CD4-positive, alpha-beta T cell treated with Interleukin-4 for 1 hour (primary cell): ENCODE results near the gene IQUB.
"Not testable (repeated sequence)": the region's sequence is repeated elsewhere in the genome, so short reads cannot be mapped to it uniquely, and the experiment has no call there.

Experiments used
- DNase-seq, 2 donors: peaks; one replicate each; pipeline ENCODE4 v3.0.0-alpha.2; 2020 to 2022

IQUB gene

DNA sequence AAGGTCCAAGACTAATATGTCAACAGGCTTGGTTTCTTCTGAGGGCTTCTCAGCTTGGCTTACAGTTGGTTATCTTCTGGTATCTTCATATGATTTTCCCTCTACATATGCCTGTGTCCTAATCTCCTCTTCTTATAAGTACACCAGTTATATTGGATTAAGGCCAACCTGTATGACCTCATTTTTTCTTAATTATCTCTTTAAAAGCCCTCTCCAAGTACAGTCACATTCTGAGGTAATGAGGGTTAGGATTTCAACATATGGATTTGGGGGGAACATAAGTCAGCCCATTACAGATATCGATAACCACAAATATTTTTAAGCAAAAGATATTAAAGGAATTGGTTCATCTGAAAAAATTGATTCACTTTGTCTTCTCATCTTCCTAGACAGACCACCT lies 49.2 kb downstream of the IQUB start:
- no peak for DNase-seq

GRCh38 chr7:123484199-123484598 lies 50.2 kb downstream of the IQUB start:
- no peak for DNase-seq

DNA sequence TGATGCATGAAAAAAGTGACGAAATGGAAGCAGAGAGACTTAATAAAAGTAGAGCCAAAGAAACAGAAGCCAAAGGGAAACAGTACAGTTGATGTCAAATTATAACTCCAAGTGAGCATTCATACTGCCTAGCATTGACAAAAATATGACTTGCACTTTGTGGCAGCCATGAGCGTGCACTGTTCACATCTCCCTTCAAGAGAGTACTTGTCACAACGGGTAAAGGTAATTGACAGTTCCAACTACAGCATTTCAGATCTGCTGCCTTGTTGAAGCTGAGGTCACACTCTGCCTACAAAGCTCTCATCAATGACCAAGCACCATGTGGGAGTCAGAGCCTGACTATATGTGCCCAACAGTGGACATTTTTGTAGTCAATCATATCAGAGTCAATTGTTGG lies 54.3 kb downstream of the IQUB start:
- DNase-seq = no peak

GRCh38 chr7:123478056-123478455 lies 56.3 kb downstream of the IQUB start:
- DNase-seq = not testable (repeated sequence)

DNA sequence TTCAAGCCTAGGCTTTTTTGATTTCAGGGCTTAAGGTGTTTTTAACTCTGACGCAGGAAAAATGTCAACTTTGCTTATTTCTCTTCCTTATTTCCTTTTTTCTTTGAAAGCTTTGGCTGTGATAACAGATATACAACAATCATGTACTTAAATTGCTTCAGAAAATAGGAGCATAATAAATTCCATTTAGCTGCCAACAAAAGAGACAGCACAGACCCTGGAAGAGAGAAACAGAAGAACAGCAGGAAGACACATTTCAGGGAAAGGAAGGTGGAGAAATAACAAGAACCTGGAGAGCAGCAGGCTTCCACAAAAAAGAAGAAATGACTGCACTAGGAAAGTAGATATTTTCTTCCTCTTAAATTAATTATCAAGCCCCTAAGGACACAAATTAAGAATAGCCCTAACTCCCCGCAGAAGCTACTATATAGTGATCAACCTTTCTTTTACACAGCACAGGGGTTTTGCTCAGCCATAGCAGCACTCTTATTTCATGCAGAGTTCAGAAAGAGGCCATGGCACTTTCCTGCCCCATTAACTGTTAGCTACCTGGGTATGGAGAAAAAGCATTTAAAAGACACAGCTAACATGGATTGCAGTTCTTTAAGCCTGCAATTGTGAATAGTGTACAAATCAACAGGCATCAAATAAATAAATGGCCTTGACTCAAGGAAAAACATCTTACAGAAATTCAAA lies 61.5 kb downstream of the IQUB start:
- no peak for DNase-seq

GRCh38 chr7:123472327-123472726 lies 62.1 kb downstream of the IQUB start:
- DNase-seq = no peak

DNA sequence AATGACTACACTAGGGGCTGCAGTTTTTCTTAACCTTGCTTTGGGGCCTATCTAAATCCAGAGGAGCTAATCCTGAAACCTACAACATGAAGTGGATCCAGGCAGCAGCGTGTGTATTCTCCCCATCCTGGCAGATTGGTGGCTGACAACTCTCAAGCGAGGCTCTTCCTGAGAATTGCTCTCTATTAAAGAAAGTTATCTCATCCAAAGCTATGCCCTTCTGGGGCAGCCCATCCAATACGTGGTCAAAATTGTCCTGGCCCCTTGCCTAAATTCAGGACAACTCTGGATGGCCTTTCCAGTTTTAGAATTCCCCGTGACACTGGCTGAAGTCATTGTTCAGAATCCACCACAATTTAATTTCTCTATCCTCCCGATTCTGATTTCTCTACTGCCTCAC lies 66.1 kb downstream of the IQUB start:
- DNase-seq = no peak

- no peak for DNase-seq
Measured at GRCh38 chr7:123463890-123464289, 70.5 kb downstream of the IQUB start.

GRCh38 chr7:123460616-123461015 lies 73.8 kb downstream of the IQUB start:
- DNase-seq = no peak

DNA sequence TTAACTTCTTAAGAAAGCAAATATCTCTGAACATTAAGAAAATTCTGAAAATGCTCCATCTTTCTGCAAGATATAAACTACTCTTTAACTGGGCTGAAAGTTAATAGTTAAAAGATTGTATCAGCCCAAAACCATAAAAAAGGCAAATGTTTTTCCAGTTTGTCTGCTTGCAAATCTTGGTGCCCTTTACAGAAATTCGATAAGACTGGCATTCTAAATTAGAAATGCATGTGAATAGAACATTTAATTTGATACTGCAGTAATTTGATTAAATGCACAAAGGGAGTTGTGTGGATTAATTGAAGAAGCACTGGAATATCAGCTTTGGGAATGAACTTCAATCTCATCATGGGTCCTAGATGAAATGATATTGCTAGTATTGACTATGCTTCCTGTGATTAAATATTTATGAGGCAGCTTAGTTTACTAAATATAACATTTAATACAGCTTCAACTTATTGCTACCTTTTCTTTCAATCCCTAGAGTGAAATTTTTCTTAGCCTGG lies 78.4 kb downstream of the IQUB start:
- DNase-seq = no peak

- no peak for DNase-seq
Measured at GRCh38 chr7:123440101-123440548, 94.3 kb downstream of the IQUB start.

DNA sequence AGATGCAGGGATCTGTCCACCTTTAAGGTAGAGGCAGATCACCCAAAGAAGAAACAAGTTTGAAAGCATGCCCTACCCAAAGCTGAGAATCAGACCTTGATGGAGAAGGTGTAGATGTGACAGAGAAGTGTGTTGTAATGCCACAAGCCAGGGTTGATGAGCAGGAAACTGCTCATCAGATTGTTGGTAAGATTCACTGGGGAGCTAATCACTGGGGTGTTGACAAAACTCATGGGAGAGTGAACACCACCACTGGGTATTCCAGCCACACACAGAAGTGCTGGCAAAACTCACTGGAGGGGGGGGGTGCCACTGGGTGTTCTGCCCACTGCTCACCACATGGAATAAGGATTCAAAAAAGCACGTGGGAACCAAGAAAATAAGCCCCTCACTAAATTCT lies 95.2 kb downstream of the IQUB start:
- no peak for DNase-seq

GRCh38 chr7:123437447-123437995 lies 96.9 kb downstream of the IQUB start:
- no peak for DNase-seq

GRCh38 chr7:123435080-123435700 lies 99.2 kb downstream of the IQUB start:
- no peak for DNase-seq

DNA sequence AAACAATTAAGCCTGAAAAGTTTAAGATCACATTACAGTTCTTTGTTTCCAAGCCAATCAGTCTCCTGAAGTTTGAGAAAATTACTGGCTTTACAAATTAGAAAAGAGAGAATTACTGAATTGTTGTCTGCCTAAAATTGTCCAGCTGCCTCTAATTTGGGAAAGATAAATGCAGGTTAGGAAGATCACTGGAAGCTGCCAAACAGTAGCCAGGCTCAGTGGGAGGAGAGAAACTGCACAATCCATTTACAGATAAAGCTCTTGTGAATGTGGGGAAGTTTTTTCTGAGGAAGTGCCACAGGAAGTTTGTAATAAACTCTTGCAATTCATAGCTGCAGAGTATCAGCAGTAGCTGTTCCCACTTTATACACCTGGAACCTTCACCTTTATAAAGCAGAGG lies 100.7 kb downstream of the IQUB start:
- no peak for DNase-seq

- DNase-seq = no peak
Measured at GRCh38 chr7:123432601-123433000, 101.8 kb downstream of the IQUB start.

- no peak for DNase-seq
Measured at GRCh38 chr7:123431075-123431614, 103.2 kb downstream of the IQUB start.

DNA sequence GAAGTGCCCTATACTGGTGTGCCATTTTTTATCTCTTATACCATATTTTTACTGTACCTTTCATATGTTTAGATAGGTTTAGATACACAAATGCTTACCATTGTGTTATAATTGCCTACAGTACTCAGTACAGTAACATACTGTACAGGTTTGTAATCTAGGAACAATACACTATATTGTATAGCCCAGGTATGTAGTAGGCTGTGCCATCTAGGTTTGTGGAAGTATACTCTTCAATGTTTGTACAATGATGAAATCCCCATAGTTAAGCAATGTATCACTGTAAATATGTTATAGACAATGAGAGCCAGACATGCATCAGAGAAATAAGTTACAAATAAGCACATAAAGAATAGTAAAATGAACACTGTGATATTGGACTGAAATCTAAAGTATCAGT lies 109.1 kb downstream of the IQUB start:
- DNase-seq = no peak

DNA sequence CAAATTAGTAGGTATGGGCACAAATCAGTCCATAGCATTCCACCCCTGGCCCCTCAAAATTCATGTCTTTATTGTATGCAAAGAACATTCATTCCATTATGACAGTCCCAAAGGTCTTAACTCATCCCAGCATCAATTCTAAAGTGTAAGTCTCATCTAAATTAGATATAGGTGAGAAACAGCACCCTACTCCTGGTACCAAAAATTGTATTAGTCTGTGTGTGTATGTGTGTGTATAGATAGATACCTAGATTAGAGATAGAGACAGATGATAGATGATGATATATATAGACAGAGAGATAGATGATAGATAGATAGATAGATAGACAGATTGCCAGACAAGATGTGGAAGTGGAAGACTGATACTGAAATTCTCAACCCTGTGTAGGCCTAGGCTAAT lies 109.9 kb downstream of the IQUB start:
- DNase-seq = no peak

DNA sequence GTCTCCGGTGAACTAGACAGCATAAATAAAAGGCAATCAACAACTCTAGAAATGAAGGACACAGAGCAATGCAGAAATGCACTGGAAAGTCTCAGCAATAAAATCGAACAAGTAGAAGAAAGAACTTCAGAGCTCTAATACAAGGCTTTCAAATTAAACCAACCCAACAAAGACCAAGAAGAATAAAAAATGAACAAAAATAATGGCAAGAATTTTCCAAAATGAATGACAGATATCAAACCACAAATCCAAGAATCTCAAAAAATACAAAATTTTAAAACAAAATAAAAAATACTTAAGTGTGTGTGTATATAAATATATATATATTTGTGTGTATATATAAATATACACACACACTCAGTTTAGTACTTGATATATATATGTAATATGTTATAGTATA lies 110.8 kb downstream of the IQUB start:
- no peak for DNase-seq

DNA sequence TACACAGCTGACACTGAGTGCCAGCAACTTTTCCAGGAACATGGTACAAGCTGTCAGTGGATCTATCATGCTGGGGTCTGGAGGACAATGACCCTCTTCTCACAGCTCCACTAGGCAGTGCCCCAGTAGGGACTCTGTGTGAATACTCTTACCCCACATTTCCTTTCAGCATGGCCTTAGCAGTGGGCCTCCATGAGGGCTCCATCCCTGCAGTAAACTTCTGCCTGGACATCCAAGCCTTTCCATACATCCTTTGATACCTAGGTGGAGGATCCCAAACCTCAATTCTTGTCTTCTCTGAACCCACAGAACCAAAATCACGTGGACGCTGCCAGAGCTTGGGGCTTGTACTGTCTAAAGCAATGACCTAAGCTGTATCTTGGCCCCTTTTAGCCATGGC lies 116.8 kb downstream of the IQUB start:
- no peak for DNase-seq

DNA sequence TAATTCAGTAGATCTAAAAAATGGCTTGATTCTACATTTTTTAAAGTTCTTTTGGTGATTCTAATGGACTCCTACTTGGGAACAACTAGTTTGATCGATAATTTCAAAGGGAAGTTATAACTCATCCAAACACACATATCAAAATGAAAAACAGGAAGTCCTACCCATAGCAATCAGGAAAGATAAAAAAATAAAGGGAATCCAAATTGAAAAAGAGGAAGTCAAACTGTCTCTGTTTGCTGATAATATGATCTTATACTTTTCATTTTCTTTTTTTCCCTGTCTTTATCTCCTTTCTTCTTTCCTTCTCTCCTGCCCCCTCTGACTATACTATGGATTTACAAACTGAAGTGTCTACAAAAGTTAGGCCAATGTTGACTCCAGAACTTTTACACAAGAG lies 118.8 kb downstream of the IQUB start:
- no peak for DNase-seq

DNA sequence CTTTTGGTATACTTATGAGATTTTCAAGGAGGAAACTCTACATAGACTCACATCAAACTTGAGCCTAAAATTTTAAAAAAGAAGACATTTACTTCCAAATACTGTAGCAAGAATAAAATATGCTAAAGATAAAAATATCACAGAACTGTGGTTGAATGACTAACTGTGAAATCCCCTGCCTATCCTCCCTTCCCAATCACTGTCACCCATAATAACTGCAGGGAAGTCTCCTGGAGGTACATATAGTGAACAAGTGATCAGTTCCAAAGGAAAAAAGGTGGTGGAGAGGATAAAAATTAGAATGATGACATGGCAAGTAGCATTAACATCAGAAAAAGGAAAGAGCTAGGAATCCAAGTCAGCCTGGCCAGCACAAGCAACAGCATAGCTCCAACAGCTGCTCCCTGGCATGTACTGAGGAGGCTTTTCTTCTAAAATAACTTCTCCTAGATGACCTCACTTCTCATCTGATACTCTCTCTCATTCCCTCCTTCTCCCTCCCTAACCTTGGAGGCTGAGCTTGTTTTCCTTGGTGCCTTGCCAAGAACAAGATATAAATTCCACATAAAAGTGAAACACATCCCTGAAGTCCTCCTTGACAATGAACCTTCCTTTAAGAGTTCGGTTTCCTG lies 124.0 kb downstream of the IQUB start:
- DNase-seq = no peak

- not testable (repeated sequence) for DNase-seq
Measured at GRCh38 chr7:123407951-123408350, 126.4 kb downstream of the IQUB start.
